GM18867 (cell line): ENCODE results near the gene KCNC2.
"Not testable (repeated sequence)": the region's sequence is repeated elsewhere in the genome, so short reads cannot be mapped to it uniquely, and the experiment has no call there.

Experiments used
- ATAC-seq: cut with Tn5 transposase; IDR thresholded peaks from one replicate; pipeline ENCODE4 v1.9.1; 2021; ENCODE audit warnings: mild to moderate bottlenecking, moderate library complexity; ENCODE audit not compliant: unreplicated experiment

The KCNC2 gene

GRCh38 chr12:75209812-75210138 is at the start of gene KCNC2:
Gene KCNC2, minus strand, starts transcription at chr12:75209839.
- no peak for ATAC-seq

GRCh38 chr12:75259143-75259542 is 49.5 kb upstream of the KCNC2 start:
- ATAC-seq: no peak

- no peak for ATAC-seq
Measured at GRCh38 chr12:75257510-75257909, 47.9 kb upstream of the KCNC2 start.

- ATAC-seq: no peak
Measured at GRCh38 chr12:75245108-75245507, 35.5 kb upstream of the KCNC2 start.

GRCh38 chr12:75239987-75240386 is 30.3 kb upstream of the KCNC2 start:
- peak; percentile 92 for ATAC-seq

- no peak for ATAC-seq
Measured at GRCh38 chr12:75236206-75236605, 26.6 kb upstream of the KCNC2 start.

- ATAC-seq: no peak
Measured at GRCh38 chr12:75227132-75227531, 17.5 kb upstream of the KCNC2 start.

- no peak for ATAC-seq
Measured at GRCh38 chr12:75212072-75212471, 2.4 kb upstream of the KCNC2 start.

- ATAC-seq: no peak
Measured at GRCh38 chr12:75208856-75209811, 505 bp downstream of the KCNC2 start.

- no peak for ATAC-seq
Measured at GRCh38 chr12:75207338-75208083, 2.1 kb downstream of the KCNC2 start.

- no peak for ATAC-seq
Measured at GRCh38 chr12:75205558-75205957, 4.1 kb downstream of the KCNC2 start.

- no peak for ATAC-seq
Measured at GRCh38 chr12:75196865-75197264, 12.8 kb downstream of the KCNC2 start.

- ATAC-seq: no peak
Measured at GRCh38 chr12:75196408-75196807, 13.2 kb downstream of the KCNC2 start.

GRCh38 chr12:75194250-75194649 is 15.4 kb downstream of the KCNC2 start:
- no peak for ATAC-seq

GRCh38 chr12:75192196-75192595 is 17.4 kb downstream of the KCNC2 start:
- ATAC-seq: no peak

- no peak for ATAC-seq
Measured at GRCh38 chr12:75190846-75191245, 18.8 kb downstream of the KCNC2 start.

- not testable (repeated sequence) for ATAC-seq
Measured at GRCh38 chr12:75185881-75186280, 23.8 kb downstream of the KCNC2 start.

- no peak for ATAC-seq
Measured at GRCh38 chr12:75184516-75184915, 25.1 kb downstream of the KCNC2 start.

GRCh38 chr12:75183967-75184366 is 25.7 kb downstream of the KCNC2 start:
- no peak for ATAC-seq

- ATAC-seq: peak; percentile 83
Measured at GRCh38 chr12:75177997-75178396, 31.6 kb downstream of the KCNC2 start.

- ATAC-seq: no peak
Measured at GRCh38 chr12:75172611-75173010, 37.0 kb downstream of the KCNC2 start.

GRCh38 chr12:75170640-75171185 is 38.9 kb downstream of the KCNC2 start:
- peak; percentile 73 for ATAC-seq
